OCI-LY3 (cell line): ENCODE results near the gene NEDD4L.

Experiments
- CTCF ChIP-seq: fragments of 200-600, 300-600 bp; sonication (generic); IDR thresholded peaks from 2 replicates; pipeline ENCODE4 v1.5.1; 2014; ENCODE audit warnings: antibody characterized with exemption, low read length, low read depth
- EZH2phosphoT487 ChIP-seq: fragments of 200-600 bp; shearing (Covaris generic); IDR thresholded peaks from 2 replicates; pipeline ENCODE4 v1.6.1; 2018; ENCODE audit warnings: antibody characterized with exemption, mixed run types, low read depth

- no peak for TF ChIP-seq CTCF
- TF ChIP-seq EZH2phosphoT487, result no peak
Measured at GRCh38 chr18:58175786-58176176, 131.8 kb downstream of the NEDD4L start.
